ENCODE measurements around the gene POLD1.

The POLD1 gene

GRCh38 chr19:50447053-50447452 is 62.9 kb downstream of the POLD1 start:
- no peak for DNase-seq

- DNase-seq: no peak
Observed at GRCh38 chr19:50447750-50448149, 63.6 kb downstream of the POLD1 start.

GRCh38 chr19:50449236-50449899 is 65.2 kb downstream of the POLD1 start:
- no peak for DNase-seq

- DNase-seq: no peak
Observed at GRCh38 chr19:50450369-50451222, 66.4 kb downstream of the POLD1 start.

- no peak for DNase-seq
Observed at GRCh38 chr19:50451223-50451534, 67.0 kb downstream of the POLD1 start.

GRCh38 chr19:50453243-50453642 is 69.1 kb downstream of the POLD1 start:
- DNase-seq: no peak

GRCh38 chr19:50455992-50456391 is 71.8 kb downstream of the POLD1 start:
- DNase-seq: no peak

GRCh38 chr19:50457300-50457699 is 73.2 kb downstream of the POLD1 start:
- DNase-seq: no peak

GRCh38 chr19:50458396-50459066 is 74.4 kb downstream of the POLD1 start:
- no peak for DNase-seq

- no peak for DNase-seq
Observed at GRCh38 chr19:50459067-50459456, 74.9 kb downstream of the POLD1 start.

GRCh38 chr19:50459638-50460037 is 75.5 kb downstream of the POLD1 start:
- no peak for DNase-seq

- no peak for DNase-seq
Observed at GRCh38 chr19:50460161-50460765, 76.1 kb downstream of the POLD1 start.

- peak in 1 of 2 donors; percentile 14 for DNase-seq
Observed at GRCh38 chr19:50461066-50461875, 77.1 kb downstream of the POLD1 start.

GRCh38 chr19:50462970-50463369 is 78.8 kb downstream of the POLD1 start:
- no peak for DNase-seq

GRCh38 chr19:50464348-50464747 is 80.2 kb downstream of the POLD1 start:
- no peak for DNase-seq

- no peak for DNase-seq
Observed at GRCh38 chr19:50465000-50465399, 80.9 kb downstream of the POLD1 start.

- no peak for DNase-seq
Observed at GRCh38 chr19:50465986-50466705, 82.0 kb downstream of the POLD1 start.

GRCh38 chr19:50466706-50467039 is 82.5 kb downstream of the POLD1 start:
- no peak for DNase-seq

GRCh38 chr19:50467566-50467965 is 83.4 kb downstream of the POLD1 start:
- no peak for DNase-seq
